Sigmoid colon (tissue), 7 donors: ENCODE measurements around the gene TMEM263. TPM values are rescaled to one million over a fixed set of nuclear protein-coding genes. Genes with fewer than 3 reads are reported as not detected.

Experiments
- DNase-seq: peaks from one replicate; pipeline ENCODE4 v3.0.0-alpha.2; 2019
- H3K27ac ChIP-seq, 4 donors: fragments of 200-600 bp; sonication (generic); one replicate each; pipeline ENCODE4 v1.5.1; 2016 to 2019; ENCODE audit warnings: mild to moderate bottlenecking in 1 of 4
- H3K27me3 ChIP-seq, 3 donors: fragments of 200-600 bp; sonication (generic); one replicate each; pipeline ENCODE4 v1.5.1; 2019; ENCODE audit warnings: mild to moderate bottlenecking in 1 of 3
- H3K36me3 ChIP-seq, 4 donors: fragments of 200-600 bp; sonication (generic); one replicate each; pipeline ENCODE4 v1.5.1; 2016 to 2019
- H3K4me1 ChIP-seq, 4 donors: fragments of 200-600 bp; sonication (generic); one replicate each; pipeline ENCODE4 v1.5.1; 2017 to 2019
- H3K4me3 ChIP-seq, 4 donors: fragments of 200-600 bp; sonication (generic); one replicate each; pipeline ENCODE4 v1.5.1; 2017 to 2019; ENCODE audit warnings: mild to moderate bottlenecking in 2 of 4, moderate library complexity in 1 of 4
- H3K9me3 ChIP-seq, 4 donors: fragments of 200-600 bp in 3 of 4; sonication (generic) in 3 of 4; one replicate each; pipeline versions ENCODE4 v1.5.1 to v1.6.1; 2013 to 2019
- CTCF ChIP-seq, 4 experiments: fragments of 450-650 bp in 3 of 4; fragments of 200-600 bp in 1 of 4; IDR thresholded peaks; one replicate each; pipeline ENCODE4 v1.5.1; 2016 to 2019; ENCODE audit warnings: antibody characterized with exemption in 4 of 4, mild to moderate bottlenecking in 3 of 4, moderate library complexity in 2 of 4
- EP300 ChIP-seq, 4 donors: sonication (generic); formaldehyde crosslinking; IDR thresholded peaks; one replicate each; pipeline ENCODE4 v1.6.1; 2017; ENCODE audit warnings: antibody characterized with exemption in 4 of 4
- POLR2A ChIP-seq, 2 donors: fragments of 450-650 bp; IDR thresholded peaks; one replicate each; pipeline ENCODE4 v1.6.1; 2016; ENCODE audit warnings: antibody characterized with exemption in 2 of 2, mild to moderate bottlenecking in 2 of 2, moderate library complexity in 2 of 2
- POLR2AphosphoS5 ChIP-seq, 4 donors: sonication (generic); formaldehyde crosslinking; IDR thresholded peaks; one replicate each; pipeline ENCODE4 v1.6.1; 2017; ENCODE audit warnings: antibody characterized with exemption in 4 of 4
- WGBS, 2 donors: extraction: QIAGEN DNeasy Blood & Tissue Kit; methylation state at CpG; one replicate each; pipeline ENCODE4 v1.1.7; 2013; 5-methylcytosine and 5-hydroxymethylcytosine counted together
- intact Hi-C: fragments of 100-400 bp; cut with DNase I; formaldehyde crosslinking; loops from one replicate; pipeline ENCODE4 v1.15.1; 2023
- polyA plus RNA-seq, 3 donors: library from polyadenylated mRNA; stranded (reverse); fragments of 200-250 nt; gene quantifications; one replicate each; pipeline ENCODE4 v1.2.3, GENCODE V29; 2013
- total RNA-seq, 4 donors: library from RNA; depleted of rRNA; stranded (reverse); fragments of >200 nt; gene quantifications; one replicate each; pipeline ENCODE4 v1.1.0, GENCODE V29; 2016
- donor health status: healthy with polysubstance abuse.
- donor health status: Bipolar disorder and iron deficiency.
- donor health status: healthy.

TMEM263 gene
- total and polyA plus RNA-seq, 7 donors, result 12.6 to 51.7 (median 39.5) TPM

- Histone ChIP-seq H3K36me3 (no peaks in the 10 kb centered on the region), H3K4me3 (no peak overlapping the region), H3K4me1 (no peaks in the 10 kb centered on the region), H3K27me3 (no peaks in the 10 kb centered on the region), H3K27ac (no peak overlapping the region), H3K9me3 (no peaks in the 10 kb centered on the region)
- no peak for DNase-seq
- WGBS, 2 donors, result 97 to 98% methylated on average over 1 of the region's 1 CpG
- TF ChIP-seq EP300 (IDR thresholded peaks at IDR 0.05) (no peak), POLR2AphosphoS5 (IDR thresholded peaks at IDR 0.05) (no peak), POLR2A (IDR thresholded peaks at IDR 0.05) (no peak), CTCF (IDR thresholded peaks at IDR 0.05) (no peak)
- intact Hi-C loops, result no loop called here
These were observed 29.1 kb upstream of the TMEM263 start for GRCh38 chr12:106926657-106927056.

- H3K27me3 ChIP-seq, result no peaks in the 10 kb centered on the region
- H3K4me3 ChIP-seq, result no peak overlapping the region
- no peak for DNase-seq
- H3K36me3 ChIP-seq, result no peaks in the 10 kb centered on the region
- WGBS, 2 donors, result 83 to 87% methylated on average over 3 of the region's 3 CpGs
- H3K9me3 ChIP-seq, result no peaks in the 10 kb centered on the region
- intact Hi-C loops, result no loop called here
- no peak overlapping the region for H3K27ac ChIP-seq
- TF ChIP-seq POLR2AphosphoS5 (IDR thresholded peaks at IDR 0.05) (no peak), EP300 (IDR thresholded peaks at IDR 0.05) (no peak), CTCF (IDR thresholded peaks at IDR 0.05) (no peak), POLR2A (IDR thresholded peaks at IDR 0.05) (no peak)
- H3K4me1 ChIP-seq, result no peaks in the 10 kb centered on the region
These were observed 21.4 kb upstream of the TMEM263 start for GRCh38 chr12:106934277-106934676.

- no peaks in the 10 kb centered on the region for H3K36me3 ChIP-seq
- no peak overlapping the region for H3K27ac ChIP-seq
- no peak for DNase-seq
- intact Hi-C loops, result no loop called here
- H3K4me3 ChIP-seq, result no peak overlapping the region
- no peaks in the 10 kb centered on the region for H3K27me3 ChIP-seq
- no peaks in the 10 kb centered on the region for H3K9me3 ChIP-seq
- H3K4me1 ChIP-seq, result no peaks in the 10 kb centered on the region
- 76 to 80% methylated on average over 6 of the region's 6 CpGs for WGBS, 2 donors
- no peak for TF ChIP-seq EP300 (IDR thresholded peaks at IDR 0.05)
- TF ChIP-seq POLR2A (IDR thresholded peaks at IDR 0.05), result no peak
- no peak for TF ChIP-seq CTCF (IDR thresholded peaks at IDR 0.05)
- no peak for TF ChIP-seq POLR2AphosphoS5 (IDR thresholded peaks at IDR 0.05)
These were observed 14.1 kb upstream of the TMEM263 start for GRCh38 chr12:106941481-106942156.

GRCh38 chr12:106942775-106943174, 12.9 kb upstream of the TMEM263 start:
- Histone ChIP-seq H3K27ac (no peak overlapping the region), H3K4me3 (no peak overlapping the region), H3K9me3 (no peaks in the 10 kb centered on the region), H3K4me1 (no peaks in the 10 kb centered on the region), H3K27me3 (no peaks in the 10 kb centered on the region), H3K36me3 (no peaks in the 10 kb centered on the region)
- intact Hi-C loops, result no loop called here
- 88 to 89% methylated on average over 2 of the region's 2 CpGs for WGBS, 2 donors
- DNase-seq, result no peak
- TF ChIP-seq POLR2A (IDR thresholded peaks at IDR 0.05) (no peak), EP300 (IDR thresholded peaks at IDR 0.05) (no peak), CTCF (IDR thresholded peaks at IDR 0.05) (no peak), POLR2AphosphoS5 (IDR thresholded peaks at IDR 0.05) (no peak)
